NT2/D1 (cell line): ENCODE results near the gene LRRC71.

Source experiments
- DNase-seq: peaks from one replicate; pipeline ENCODE4 v3.0.0-alpha.2; 2011; ENCODE audit warnings: low read depth, low spot score
- H3K27me3 ChIP-seq: 2 replicates; pipeline ENCODE4 v1.6.0; 2011; ENCODE audit warnings: mild to moderate bottlenecking; ENCODE audit not compliant: insufficient read length, insufficient read depth
- H3K36me3 ChIP-seq: 2 replicates; pipeline ENCODE4 v1.6.1; 2011; ENCODE audit warnings: mild to moderate bottlenecking, low read length, mixed read lengths; ENCODE audit not compliant: insufficient read depth, insufficient read length
- H3K4me1 ChIP-seq: 2 replicates; pipeline ENCODE4 v1.5.1; 2011; ENCODE audit not compliant: insufficient read depth, insufficient read length
- H3K4me3 ChIP-seq: 2 replicates; pipeline ENCODE4 v1.5.1; 2011; ENCODE audit warnings: low read depth; ENCODE audit not compliant: insufficient read length
- H3K9ac ChIP-seq: 2 replicates; pipeline ENCODE4 v1.6.0; 2011; ENCODE audit warnings: low read depth; ENCODE audit not compliant: insufficient read length
- H3K9me3 ChIP-seq: 2 replicates; pipeline ENCODE4 v1.5.1; 2011; ENCODE audit warnings: mild to moderate bottlenecking, low read length; ENCODE audit not compliant: insufficient read depth
- SUZ12 ChIP-seq: IDR thresholded peaks from 2 replicates; pipeline ENCODE4 v1.6.1; 2011; ENCODE audit not compliant: insufficient read length, insufficient read depth; ENCODE audit errors: extremely low read depth
- YY1 ChIP-seq: IDR thresholded peaks from 2 replicates; pipeline ENCODE4 v1.6.1; 2011; ENCODE audit not compliant: insufficient read length, insufficient read depth
- ZNF274 ChIP-seq: IDR thresholded peaks from 2 replicates; pipeline ENCODE4 v1.6.1; 2011; ENCODE audit warnings: mild to moderate bottlenecking, low read depth, low read length

LRRC71 gene

DNA sequence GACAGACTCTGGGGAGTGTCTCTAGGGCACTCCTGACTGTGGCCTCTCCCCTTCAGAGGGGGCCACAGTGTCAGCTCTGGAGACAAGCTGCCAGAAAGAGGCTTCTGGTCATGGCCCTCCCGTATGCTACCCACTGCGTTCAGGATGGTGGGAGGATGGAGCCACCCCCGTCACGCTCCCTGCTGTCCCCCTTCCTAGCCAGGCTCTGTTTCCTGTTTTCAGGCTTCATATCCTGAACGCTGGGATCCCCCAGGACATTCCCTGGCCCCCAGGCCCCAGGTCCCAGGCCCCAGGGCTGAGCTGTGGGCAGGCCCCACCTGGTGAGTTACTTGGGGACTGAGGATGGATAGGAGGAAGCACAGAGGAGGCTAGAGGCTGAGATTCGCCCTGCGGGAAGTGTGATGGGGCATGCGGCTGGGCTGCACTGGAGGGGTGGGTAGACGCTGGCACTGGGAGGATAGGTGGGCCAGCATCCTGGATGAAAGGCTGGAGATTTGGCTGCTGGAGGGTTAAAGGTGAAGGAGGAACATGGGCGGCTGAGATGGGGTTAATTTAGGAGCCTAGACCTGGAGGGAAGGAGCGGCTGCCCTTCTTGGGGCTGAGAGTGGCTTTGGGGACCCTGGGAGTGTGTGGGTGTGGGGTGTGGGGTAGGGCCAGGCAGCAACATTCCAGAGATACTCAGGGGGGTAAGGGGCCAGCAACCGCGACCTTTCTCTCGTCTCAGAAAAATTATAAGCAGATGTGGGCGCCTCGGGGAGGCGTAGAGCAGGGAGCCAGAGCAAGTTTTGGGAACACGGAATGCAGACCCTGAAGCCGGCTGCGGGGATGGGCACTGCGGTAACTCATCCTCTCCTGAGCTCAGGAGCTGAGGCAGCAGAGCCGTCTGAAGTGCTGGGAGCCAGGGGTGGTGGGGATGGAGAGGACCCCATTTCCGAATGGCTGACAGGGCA, 18.2 kb upstream of the LRRC71 start:
- TF ChIP-seq YY1 (no peak), SUZ12 (no peak), ZNF274 (no peak)
- Histone ChIP-seq H3K4me1 (peaks cover 27% of the 10 kb centered on the region), H3K27me3 (no peaks in the 10 kb centered on the region), H3K36me3 (peaks cover 30% of the 10 kb centered on the region), H3K9ac (no peak overlapping the region), H3K9me3 (peaks cover 13% of the 10 kb centered on the region; the same call in 1 of the 2 replicates), H3K4me3 (no peak overlapping the region)
- no peak for DNase-seq

DNA sequence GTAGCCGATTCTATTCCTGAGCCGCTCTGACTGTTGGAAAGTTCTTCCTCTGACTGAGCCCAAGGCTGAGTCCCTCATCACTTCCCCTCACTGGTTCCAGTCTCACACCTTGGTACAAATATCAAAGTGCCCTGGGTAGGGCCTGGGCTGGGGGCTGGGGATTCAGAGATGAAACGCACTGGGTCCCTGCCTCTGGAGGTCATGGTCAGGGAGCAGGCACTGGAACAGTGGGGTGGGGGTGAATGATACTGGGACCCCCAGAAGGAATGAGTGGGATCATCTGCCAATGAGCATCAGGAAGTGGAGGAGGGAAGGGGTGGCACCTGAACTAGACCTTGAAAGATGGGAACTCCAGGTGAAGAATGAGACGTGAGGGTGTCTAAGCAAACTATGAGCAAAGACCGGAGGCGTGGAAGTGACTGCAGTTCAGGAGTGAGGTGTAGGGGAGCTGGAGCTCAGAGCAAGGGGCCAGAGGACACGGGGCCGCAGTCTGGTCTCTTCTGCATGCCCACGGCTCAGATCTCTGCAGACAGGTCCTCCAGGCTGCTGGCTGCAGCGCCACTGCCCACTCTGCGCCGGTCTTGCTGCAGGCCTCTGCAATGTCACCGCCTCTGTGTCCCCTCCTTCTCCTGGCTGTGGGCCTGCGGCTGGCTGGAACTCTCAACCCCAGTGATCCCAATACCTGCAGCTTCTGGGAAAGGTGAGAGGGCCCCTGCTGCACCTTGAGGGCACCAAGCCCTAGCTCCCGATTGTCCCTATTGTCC, 16.9 kb upstream of the LRRC71 start:
- no peak for DNase-seq
- TF ChIP-seq YY1: no peak
- no peak for TF ChIP-seq SUZ12
- H3K9ac ChIP-seq: no peak overlapping the region
- H3K36me3 ChIP-seq: peaks cover 38% of the 10 kb centered on the region
- peaks cover 13% of the 10 kb centered on the region; the same call in 1 of the 2 replicates for H3K9me3 ChIP-seq
- no peak overlapping the region for H3K4me3 ChIP-seq
- H3K4me1 ChIP-seq: peaks cover 15% of the 10 kb centered on the region
- no peaks in the 10 kb centered on the region for H3K27me3 ChIP-seq

GRCh38 chr1:156904187-156904959, 16.1 kb upstream of the LRRC71 start:
- no peak for DNase-seq
- no peak overlapping the region for H3K4me3 ChIP-seq
- H3K36me3 ChIP-seq: peaks cover 47% of the 10 kb centered on the region
- peaks cover 14% of the 10 kb centered on the region for H3K4me1 ChIP-seq
- no peak for TF ChIP-seq SUZ12
- TF ChIP-seq ZNF274: no peak
- no peaks in the 10 kb centered on the region for H3K27me3 ChIP-seq
- no peak overlapping the region for H3K9ac ChIP-seq
- peaks cover 13% of the 10 kb centered on the region; the same call in 1 of the 2 replicates for H3K9me3 ChIP-seq

GRCh38 chr1:156905176-156905575, 15.3 kb upstream of the LRRC71 start:
- H3K4me3 ChIP-seq: no peak overlapping the region
- no peaks in the 10 kb centered on the region for H3K27me3 ChIP-seq
- TF ChIP-seq SUZ12 (no peak), YY1 (no peak), ZNF274 (no peak)
- no peak overlapping the region for H3K9ac ChIP-seq
- H3K9me3 ChIP-seq: peaks cover 13% of the 10 kb centered on the region; the same call in 1 of the 2 replicates
- DNase-seq: no peak
- H3K36me3 ChIP-seq: peaks cover 54% of the 10 kb centered on the region
- peaks cover 14% of the 10 kb centered on the region for H3K4me1 ChIP-seq

DNA sequence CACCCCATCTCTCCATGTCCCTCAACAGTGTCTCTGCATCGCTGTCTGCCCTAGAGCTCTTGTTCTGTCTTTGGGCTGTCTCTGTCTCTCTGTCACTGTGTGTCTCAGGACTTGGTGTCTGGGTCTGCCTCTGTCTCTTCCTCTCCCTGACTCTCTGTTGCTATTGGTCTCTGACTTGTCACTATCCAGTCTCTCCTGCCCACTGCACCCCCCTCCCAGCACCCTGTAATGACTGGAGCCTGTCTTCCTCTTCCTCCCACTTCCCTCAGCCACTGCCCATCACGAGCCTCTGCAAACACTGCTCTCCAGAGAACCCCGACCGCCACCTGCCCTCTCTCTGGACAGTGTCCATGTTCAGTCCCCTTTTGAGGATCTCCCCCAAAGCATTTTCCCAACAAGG, 14.8 kb upstream of the LRRC71 start:
- no peak for DNase-seq
- Histone ChIP-seq H3K27me3 (no peaks in the 10 kb centered on the region), H3K9me3 (peaks cover 13% of the 10 kb centered on the region; the same call in 1 of the 2 replicates), H3K9ac (no peak overlapping the region), H3K4me1 (peaks cover 15% of the 10 kb centered on the region), H3K36me3 (peaks cover 54% of the 10 kb centered on the region), H3K4me3 (no peak overlapping the region)
- no peak for TF ChIP-seq SUZ12
- TF ChIP-seq YY1: no peak
- no peak for TF ChIP-seq ZNF274

- Histone ChIP-seq H3K9ac (no peak overlapping the region), H3K4me3 (no peak overlapping the region)
Measured at GRCh38 chr1:156906206-156906906, 14.1 kb upstream of the LRRC71 start.

More at GRCh38 chr1:156906206-156906906, 14.1 kb upstream of the LRRC71 start:
- peaks cover 11% of the 10 kb centered on the region for H3K4me1 ChIP-seq
- no peaks in the 10 kb centered on the region for H3K27me3 ChIP-seq
- no peak for DNase-seq
- TF ChIP-seq ZNF274: no peak
- no peak for TF ChIP-seq YY1
- no peak for TF ChIP-seq SUZ12
- H3K36me3 ChIP-seq: peaks cover 54% of the 10 kb centered on the region
- peaks cover 13% of the 10 kb centered on the region; the same call in 1 of the 2 replicates for H3K9me3 ChIP-seq
